GM20000 (cell line): ENCODE results near the gene CEP290.
"Not testable (repeated sequence)": the region's sequence is repeated elsewhere in the genome, so short reads cannot be mapped to it uniquely, and the experiment has no call there.

ENCODE experiments used
- DNase-seq: peaks from one replicate; pipeline ENCODE4 v3.0.0; 2012; ENCODE audit warnings: low spot score
- CTCF ChIP-seq: IDR thresholded peaks from 2 replicates; pipeline ENCODE4 v1.5.1; 2012; ENCODE audit warnings: mild to moderate bottlenecking, control low read depth; ENCODE audit errors: extremely low read depth, missing control alignments

Gene CEP290

GRCh38 chr12:88144037-88144436, 2.1 kb upstream of the CEP290 start:
- TF ChIP-seq CTCF, result no peak
- DNase-seq, result no peak

GRCh38 chr12:88142610-88142991, 713 bp upstream of the CEP290 start:
- peak; percentile 8 for DNase-seq
- TF ChIP-seq CTCF, result no peak

GRCh38 chr12:88141425-88141773, 489 bp downstream of the CEP290 start:
- no peak for TF ChIP-seq CTCF

GRCh38 chr12:88139711-88140110, 2.2 kb downstream of the CEP290 start:
- not testable (repeated sequence) for DNase-seq

More at GRCh38 chr12:88141425-88141773, 489 bp downstream of the CEP290 start:
- no peak for DNase-seq

- not testable (repeated sequence) for DNase-seq
These were observed 8.7 kb downstream of the CEP290 start for GRCh38 chr12:88133181-88133580.

GRCh38 chr12:88132392-88132791, 9.5 kb downstream of the CEP290 start:
- no peak for DNase-seq
- no peak for TF ChIP-seq CTCF

GRCh38 chr12:88127855-88128254, 14.0 kb downstream of the CEP290 start:
- no peak for DNase-seq
- no peak for TF ChIP-seq CTCF

- no peak for DNase-seq
- no peak for TF ChIP-seq CTCF
These were observed 14.8 kb downstream of the CEP290 start for GRCh38 chr12:88127099-88127498.

- DNase-seq, result no peak
- TF ChIP-seq CTCF, result no peak
These were observed 19.2 kb downstream of the CEP290 start for GRCh38 chr12:88122666-88123065.
